Fibroblast of skin of scalp (primary cell): ENCODE measurements around the gene TUBB3.
"Not testable (repeated sequence)": the region's sequence is repeated elsewhere in the genome, so short reads cannot be mapped to it uniquely, and the experiment has no call there.

Source experiments
- DNase-seq: peaks from one replicate; pipeline ENCODE4 v3.0.0-alpha.2; 2013

Gene TUBB3

DNA sequence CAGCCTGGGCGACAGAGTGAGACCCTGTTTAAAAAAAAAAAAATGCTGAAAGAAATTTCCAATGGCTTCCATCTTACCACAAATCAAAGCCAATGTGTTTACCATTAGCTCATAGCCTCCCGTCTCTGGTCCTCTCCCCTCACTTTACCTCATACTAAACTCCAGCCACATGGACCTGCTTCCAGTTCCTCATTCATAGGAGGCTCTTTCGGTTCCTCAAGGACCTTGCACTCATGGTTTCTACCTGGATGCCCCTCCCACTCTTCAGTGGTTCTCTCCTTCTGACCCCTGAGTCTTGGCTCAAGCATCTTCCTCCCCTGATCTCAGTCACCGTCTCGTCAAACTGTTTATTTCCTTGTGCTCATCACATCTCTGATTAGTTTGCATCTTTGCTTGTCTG is 21.6 kb downstream of the TUBB3 start:
- no peak for DNase-seq

DNA sequence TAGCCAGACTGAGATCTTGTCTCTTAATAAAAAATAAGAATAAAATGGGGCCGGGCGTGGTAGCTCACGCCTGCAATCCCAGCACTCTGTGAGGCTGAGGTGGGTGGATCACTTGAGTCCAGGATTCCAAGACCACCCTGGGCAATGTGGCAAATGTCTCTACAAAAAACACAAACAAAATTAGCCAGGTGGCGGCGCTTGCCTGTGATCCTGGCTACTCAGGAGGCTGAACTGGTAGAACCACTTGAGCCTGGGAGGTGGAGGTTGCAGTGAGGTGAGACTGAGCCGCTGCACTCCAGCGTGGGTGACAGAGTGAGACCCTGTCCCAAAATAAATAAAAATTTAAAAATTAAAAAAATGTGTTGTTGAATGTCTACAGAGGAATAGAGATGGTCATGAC is 22.5 kb downstream of the TUBB3 start:
- no peak for DNase-seq

DNA sequence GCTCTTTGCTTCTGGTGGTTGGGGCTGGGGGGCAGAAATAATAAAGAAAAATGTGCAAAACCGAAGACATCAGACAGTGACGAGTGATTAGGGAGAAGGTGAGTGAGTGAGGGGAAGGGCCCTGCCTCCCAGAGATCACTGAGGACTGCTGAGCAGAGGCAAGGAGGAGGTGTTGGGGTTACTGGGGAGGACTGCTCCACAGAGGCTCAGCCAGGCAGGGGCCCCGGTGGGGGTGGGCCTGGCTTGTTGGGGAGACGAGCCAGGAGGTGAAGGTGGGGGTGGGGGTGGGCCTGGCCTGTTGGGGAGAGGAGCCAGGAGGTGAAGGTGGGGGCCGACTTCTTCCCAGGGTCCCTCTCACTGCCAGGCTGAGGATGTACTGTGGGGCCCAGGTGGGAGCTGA is 23.4 kb downstream of the TUBB3 start:
- no peak for DNase-seq

DNA sequence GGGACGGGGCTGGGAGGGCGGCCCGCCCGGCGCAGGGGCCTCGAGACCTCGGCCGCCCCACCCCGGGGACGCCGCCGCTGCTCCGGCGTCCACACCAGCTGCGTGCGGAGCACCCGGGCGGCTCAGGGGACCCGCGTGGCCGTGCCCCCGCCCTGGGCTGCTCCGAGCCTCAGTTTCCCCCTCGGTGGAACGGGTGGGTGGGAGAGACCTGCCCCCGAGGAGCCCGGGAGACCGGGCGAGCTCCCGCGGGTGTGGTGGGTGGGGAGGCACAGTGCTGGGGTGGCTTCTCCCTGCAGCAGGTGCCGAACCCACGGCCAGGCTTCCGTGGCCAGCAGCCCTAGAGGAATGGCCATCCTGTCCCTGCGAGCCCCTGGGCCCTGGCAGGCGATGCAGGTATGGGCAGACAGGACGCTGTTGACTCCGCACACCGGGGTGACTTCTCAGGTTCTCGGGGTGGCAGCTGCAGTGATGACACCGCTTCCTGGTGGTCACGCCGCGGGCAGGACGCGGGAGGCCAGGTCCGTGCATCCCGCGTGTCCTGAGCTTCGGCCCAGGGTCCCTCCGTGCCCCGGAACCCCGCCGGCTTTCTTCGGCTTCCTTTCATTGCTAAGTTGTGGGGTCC is 26.1 kb downstream of the TUBB3 start:
- DNase-seq: no peak

DNA sequence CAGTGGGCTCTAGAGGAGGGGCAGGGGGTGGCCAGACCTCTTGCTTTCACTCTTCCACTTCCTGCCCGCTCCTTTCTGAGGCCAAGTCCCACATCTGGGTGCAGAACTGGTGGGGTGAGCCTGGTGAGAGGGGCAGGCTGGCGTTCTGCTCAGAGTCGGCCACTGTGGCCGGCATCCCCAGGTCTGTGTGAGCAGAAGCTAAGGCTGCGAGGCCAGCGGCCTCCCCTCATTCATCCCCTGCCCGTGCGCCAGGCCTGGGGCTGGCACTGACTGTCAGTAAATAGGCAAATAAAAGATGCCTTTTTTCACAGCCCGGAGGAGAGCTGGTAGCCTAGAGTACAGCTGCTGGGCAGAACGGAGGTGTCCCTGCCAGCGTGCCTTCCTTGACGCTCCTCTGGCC is 26.6 kb downstream of the TUBB3 start:
- DNase-seq: no peak

DNA sequence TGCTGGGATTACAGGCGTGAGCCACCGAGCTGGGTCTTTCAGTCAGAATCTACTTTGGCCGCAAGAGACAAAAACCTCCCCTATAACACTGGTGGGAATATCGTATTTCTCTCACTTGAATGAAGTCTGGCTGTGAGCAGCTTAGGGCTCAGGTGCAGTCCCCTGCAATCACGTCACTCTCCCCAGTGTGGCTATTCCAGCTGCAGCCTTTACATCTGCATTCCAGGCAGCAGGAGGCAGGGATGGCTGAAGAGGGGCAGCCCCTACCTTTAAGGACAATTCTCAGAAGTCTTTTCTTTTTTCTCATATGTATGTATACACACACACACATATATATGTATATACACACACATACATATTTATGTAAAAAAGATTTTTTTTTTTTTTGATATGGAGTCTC is 28.4 kb downstream of the TUBB3 start:
- DNase-seq: no peak

DNA sequence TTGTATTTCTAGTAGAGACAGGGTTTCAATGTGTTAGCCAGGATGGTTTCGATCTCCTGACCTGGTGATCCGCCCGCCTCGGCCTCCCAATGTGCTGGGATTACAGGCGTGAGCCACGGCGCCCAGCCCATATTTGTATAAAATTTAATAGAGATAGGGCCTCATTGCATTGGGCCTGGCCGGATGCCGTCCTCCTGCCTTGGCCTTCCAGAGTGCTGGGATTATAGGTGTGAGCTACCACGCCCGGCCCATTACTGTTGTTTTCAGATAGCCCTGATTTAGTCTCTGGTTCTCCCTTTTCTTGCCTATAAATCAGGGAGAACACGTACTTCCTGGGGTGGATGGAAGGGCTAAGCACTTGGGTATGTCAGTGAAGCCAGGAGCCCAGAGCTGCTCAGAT is 28.9 kb downstream of the TUBB3 start:
- no peak for DNase-seq

DNA sequence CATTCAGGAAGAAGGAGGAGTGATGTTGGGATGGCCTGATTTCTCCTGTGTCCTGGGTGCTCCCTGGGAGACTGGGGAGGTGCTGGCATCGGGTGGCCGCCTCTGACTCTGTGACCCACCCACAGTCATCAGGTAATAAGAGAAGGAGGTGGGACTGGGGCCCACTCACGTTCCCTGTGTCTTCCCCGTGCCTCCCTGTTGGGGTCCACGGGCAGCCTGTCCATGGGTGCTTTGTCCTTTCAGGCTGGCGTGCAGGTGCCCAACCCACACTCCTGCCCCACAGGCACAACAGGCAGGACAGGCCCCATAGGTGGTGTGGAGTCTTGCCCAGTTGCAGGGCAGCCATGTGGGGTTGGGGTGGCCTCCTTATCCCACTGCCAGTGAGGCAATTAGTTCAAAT is 29.4 kb downstream of the TUBB3 start:
- DNase-seq: no peak

DNA sequence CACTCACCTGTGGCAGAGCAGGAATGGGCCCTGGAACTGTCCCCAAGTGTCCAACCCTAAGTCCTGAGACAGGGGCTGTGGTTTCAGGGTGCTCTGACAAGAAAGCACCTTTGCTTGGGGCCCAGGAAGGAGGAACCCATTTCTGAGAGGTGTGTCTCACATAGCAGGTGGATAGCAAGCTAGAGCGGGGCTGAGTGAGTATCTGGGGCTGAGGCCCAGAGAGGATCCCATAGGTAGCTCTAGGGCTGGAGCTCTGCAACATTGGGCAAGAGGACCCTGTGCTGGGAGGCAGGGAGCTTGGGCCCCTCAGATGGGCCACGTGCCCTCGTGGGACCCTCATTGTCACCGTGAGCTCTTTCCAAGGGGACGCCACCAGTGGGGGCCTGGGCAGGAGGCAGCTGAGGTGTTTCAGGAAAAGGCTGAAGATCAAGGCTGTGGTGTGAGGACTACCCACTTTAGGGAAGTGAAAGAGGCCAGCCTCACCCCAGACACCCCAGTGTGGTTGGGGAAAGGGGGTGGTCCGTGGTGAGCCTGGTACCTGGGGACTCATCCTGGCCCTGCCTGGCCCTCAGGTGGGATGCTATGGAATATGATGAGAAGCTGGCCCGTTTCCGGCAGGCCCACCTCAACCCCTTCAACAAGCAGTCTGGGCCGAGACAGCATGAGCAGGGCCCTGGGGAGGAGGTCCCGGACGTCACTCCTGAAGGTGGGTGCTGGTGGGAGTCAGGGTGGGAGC is 30.7 kb downstream of the TUBB3 start:
- no peak for DNase-seq

DNA sequence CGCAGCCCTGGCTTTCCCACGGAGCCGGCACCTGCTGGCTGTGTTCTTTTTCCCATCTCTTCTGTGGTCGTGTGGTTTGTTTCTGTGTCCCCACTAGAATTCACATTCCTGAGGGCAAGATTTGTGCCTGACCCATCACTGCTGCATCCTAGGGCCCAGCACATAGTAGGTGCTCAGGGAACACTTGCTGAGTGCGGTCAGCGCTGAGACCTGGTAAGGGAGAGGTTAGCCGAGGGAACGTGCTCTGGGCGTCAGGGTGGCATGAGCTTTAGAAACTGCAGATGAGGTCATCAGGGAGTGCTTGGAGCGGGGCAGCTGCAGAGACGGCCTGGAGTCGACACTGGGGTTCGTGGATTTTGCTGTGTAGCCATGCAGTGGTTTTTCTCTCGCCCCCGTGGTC is 31.3 kb downstream of the TUBB3 start:
- no peak for DNase-seq

DNA sequence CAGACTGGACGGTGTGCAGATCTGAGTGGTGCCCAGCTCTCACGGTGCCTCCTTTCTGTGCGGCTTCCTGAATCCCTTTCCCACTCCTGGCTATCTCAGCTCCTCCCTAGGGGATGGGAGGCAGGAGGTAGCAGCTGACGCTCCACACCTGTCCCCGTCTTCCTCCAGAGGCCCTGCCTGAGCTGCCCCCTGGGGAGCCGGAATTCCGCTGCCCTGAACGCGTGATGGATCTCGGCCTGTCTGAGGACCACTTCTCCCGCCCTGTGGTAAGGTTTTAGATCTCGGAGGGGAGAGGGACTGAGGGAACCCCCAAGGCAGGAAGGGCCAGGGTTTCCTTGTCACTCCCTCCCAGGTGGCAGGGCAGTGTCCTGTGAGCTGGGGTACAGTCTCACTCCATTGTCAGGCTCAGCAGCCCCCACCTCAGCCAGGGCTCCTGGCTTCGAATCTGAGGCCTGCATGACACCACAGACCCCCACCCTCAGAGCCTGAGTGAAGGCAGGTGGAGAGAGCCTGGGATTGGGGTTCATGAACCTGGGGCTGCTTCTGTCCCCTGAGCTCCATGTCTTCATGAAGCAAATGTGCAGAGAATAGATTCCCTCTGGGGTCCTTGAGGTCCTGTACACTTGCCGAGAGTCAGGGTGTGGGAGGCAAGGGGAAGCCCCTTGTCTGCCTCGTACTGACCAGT is 32.0 kb downstream of the TUBB3 start:
- no peak for DNase-seq

DNA sequence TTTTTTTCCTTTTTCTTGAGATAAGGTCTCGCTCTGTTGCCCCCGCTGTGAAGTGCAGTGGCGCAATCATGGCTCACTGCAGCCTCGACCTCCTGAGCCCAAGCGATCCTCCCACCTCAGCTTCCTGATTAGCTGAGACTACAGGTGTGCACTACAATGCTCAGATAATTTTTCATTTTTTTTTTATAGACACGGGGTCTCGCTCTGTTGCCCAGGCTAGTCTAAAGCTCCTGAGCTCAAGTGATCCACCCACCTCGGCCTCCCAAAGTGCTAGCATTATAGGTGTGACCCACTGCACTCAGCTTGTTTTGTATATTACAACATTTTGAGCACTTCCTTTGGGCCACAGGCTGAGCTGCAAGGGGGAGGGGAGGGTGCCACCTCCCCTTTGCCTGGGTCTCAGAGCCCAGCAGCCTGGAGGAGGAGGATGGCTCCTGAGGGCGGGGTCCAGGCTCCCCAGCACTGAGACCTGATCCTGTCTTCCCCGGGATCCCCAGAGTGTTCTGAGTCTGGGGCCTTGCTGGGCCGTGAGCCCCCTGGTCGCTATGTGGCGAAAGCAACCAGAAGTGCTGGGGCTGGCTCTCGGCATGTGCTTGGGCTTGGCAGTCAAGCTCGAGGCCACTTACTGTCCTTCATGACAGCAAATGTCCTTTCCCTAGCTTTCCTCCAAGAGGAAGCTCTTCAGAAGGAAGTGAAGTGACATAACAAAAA is 33.5 kb downstream of the TUBB3 start:
- no peak for DNase-seq

DNA sequence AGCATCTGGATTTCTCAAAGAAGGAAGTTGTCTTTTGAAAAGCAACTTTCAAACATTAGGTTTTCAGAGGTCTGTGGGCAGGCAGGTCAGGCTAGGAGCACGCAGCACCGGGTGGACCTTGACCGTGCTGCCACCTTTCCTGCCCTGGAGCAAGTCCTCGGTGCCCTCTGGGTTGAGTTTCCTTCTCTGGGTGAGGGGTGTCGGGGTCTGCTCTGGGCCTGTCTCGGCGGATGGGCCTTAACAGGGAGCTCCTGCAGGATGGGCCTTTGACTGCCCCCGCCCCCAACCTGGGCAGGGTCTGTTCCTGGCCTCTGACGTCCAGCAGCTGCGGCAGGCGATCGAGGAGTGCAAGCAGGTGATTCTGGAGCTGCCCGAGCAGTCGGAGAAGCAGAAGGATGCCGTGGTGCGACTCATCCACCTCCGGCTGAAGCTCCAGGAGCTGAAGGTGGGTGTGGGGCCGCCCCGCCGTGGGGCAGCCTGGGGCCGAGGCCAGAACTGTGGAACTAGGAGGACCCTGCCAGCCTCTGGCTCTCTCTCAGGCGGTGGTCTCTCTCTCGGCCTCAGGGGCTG is 34.2 kb downstream of the TUBB3 start:
- DNase-seq: no peak

DNA sequence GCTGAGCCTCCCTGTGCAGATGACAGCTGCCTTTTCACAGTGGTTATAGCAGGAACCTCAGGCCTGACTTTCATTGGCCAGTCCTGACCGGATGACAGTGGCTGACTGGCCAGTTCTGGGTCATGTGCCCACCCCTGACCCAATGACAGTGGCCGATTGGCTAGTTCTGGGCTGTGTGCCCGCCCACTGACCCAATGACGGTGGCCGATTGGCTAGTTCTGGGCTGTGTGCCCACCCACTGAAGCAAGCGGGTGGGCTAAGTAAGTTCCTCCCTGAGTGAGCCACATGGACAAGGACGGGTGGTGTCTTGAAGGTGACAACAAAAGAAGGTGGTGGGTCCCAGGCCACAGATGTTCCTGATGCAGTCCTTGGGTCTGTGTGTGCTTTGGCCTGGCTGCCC is 34.9 kb downstream of the TUBB3 start:
- peak; percentile 33 for DNase-seq

DNA sequence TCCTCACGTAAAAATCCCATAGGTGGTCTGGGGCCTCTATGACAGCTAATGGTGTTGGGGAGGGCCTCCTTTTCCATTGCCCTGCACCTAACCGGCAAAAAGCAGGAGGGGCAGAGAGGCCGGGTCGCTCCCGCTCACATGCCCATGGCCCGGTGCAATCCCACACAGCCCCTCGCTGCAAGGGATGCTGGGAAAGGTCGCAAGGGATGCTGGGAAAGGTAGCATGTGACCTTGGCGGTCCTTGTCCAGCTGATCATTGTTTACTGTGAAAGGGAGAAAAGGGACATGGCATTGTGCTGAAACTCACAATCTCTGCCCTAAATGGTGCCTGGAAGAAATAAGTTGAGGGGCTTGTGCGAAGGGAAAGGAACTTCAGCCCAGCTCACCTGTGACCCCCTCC is 35.5 kb downstream of the TUBB3 start:
- DNase-seq: no peak

DNA sequence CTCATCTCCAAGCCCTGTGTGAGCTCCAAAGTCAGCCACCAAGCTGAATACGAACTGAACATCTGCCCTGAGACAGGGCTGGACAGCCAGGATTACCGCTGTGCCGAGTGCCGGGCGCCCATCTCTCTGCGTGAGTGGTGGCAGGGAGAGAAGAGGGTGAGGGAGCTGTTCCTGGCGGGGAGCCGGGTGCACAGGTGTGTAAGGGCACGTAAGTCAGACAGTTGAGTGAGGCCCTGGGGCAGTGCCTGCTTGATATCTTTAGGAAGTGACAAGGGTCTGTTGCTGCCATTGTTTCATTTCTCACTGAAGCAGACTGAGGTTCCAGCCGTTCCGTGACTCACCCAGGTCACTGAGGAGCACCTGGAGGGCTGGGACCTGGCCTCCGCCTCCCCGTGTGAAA is 37.8 kb downstream of the TUBB3 start:
- DNase-seq: no peak

DNA sequence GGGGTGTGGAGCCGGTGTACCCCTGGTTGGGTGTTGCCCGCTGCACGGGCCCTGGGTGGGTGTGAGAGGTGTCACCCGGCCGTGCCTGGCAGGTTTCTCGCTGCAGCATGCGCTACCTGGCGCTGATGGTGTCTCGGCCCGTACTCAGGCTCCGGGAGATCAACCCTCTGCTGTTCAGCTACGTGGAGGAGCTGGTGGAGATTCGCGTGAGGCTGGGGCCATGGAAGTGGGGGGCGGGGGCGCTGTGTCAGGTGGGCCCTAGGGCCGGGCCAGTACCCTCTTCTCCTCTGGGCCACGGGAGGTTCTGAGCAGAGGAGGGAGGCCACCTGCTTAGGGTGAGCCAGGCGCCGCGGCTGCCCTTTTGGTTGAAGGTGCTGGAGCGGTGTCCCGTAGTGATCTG is 38.8 kb downstream of the TUBB3 start:
- no peak for DNase-seq

DNA sequence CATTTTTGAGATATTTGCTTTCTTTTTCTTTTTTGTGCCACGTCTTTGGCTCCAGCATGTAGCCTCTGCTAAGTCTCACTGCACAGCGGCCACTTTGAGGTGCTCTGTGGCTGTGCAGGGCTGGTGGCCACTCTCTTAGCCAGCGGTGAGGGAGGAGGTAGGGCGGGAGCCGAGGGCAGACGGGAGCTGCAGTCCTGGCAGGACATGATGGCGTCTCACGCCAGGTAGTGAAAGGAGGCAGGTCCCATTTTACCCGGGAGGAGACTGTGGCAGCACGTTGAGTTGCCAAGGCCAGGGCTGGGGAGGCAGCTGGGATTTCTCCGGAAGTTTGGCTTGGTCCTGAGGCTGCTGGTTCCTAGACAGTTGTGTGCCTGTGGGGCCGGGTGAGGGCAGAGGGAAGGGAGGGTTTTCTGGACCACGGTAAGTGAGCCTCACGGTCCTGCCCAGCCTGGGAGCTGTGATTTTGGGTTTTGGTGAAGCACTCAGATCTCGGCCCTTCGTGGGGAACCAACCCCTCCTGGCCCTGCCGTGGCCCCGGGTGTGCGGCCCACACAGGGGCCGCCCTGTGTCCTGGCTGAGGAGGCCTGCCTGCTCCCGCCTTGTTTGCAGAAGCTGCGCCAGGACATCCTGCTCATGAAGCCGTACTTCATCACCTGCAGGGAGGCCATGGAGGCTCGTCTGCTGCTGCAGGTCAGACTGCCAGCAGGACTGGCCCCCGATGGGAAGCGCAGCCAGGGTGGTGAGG is 39.8 kb downstream of the TUBB3 start:
- no peak for DNase-seq

DNA sequence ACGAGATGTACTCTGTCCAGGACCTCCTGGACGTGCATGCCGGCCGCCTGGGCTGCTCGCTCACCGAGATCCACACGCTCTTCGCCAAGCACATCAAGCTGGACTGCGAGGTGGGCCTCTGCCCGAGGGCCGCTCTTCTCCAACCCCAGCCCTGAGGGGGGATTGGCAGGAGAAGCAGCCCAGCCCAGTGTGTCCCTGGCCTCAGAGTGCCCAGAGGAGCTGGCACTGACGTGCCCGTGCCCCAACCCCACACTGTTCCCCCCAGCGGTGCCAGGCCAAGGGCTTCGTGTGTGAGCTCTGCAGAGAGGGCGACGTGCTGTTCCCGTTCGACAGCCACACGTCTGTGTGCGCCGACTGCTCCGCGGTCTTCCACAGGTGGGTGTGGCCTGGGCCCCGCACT is 41.1 kb downstream of the TUBB3 start:
- DNase-seq: no peak

DNA sequence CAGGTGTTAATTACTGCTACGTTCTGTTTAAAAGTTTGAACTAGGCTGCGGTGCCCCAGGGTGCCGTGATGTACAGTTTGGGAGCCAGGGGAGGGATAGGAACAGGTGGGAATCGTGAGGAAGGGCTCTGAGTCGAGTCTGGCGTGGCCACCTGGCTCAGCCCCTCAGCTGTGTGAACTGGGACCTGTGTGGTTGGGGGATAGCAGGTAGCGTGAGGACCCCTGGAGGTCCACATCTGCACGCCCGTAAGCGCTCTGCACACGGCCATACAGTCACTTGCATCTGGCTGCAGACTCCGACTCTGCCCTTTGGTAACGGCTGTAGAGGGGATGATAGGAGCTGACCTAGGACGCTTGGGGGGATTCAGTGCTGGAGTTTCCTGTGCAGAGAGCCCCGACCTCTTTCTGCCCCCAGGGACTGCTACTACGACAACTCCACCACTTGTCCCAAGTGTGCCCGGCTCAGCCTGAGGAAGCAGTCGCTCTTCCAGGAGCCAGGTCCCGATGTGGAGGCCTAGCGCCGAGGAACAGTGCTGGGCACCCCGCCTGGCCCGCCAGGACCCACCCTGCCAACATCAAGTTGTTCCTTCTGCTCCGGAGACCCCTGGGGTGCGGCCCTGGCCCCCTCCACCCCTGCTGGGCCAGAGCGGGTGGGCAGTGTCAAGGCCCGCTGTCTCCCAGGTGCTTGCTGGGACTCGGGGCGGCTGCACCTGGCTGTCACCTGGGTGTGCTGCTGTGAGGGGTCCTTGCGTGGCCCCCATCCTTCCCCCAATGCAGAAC is 42.5 kb downstream of the TUBB3 start:
- no peak for DNase-seq

DNA sequence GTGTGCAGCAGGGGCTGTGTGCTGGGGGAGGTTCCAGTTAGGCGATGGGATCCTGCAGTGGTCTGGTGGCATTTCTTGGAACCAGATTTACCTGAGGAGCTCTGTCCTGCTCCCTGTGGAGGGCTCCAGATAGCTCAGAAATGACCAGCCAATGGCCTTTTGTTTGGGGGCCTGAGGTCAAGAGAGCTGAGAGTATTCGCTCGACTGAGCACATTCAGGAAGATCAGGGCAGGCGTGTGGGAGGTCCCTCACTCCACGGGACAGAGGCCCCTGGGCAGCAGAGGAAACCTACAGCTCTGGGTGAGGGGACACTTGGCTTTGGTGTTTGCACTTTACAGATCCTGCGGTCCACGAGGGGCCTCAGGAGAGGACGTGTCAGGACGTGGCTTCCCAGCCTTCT is 43.6 kb downstream of the TUBB3 start:
- no peak for DNase-seq

DNA sequence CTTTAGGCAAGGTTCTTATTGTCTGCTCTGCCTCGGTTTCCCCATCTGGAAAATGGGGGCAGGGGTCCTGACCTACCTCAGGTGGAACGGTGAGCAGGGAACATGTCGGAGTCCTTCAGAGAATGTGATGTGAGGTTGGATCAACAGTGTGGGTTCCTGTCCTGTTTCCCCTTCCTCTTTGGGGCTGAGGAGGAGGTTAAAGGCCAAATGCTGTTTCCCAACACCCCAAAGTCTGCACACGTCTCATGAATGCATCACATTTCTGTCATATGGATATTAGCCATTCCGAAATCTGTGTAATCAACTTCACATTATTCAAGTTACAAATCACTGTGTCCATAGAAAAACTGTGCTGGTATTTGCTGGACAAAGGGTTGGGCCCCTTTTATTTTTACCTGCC is 44.3 kb downstream of the TUBB3 start:
- DNase-seq: not testable (repeated sequence)
